Choroid plexus epithelial cell (primary cell): ENCODE results near the gene TMTC4.
A peak's percentile ranks its signal among the peaks of the same experiment; 100 is the strongest.
"Not testable (repeated sequence)": the region's sequence is repeated elsewhere in the genome, so short reads cannot be mapped to it uniquely, and the experiment has no call there.

Experiments used
- DNase-seq: peaks from one replicate; pipeline ENCODE4 v3.0.0-alpha.2; 2010; ENCODE audit warnings: low read depth
- H3K4me3 ChIP-seq: 2 replicates; pipeline ENCODE4 v1.5.1; 2011; ENCODE audit warnings: low read depth, mild to moderate bottlenecking, control low read depth, low read length, moderate library complexity
- TF ChIP-seq, protein P1 (sequence below): conservative IDR thresholded peaks from 2 replicates; pipeline ENCODE4 v1.5.1; 2011; ENCODE audit warnings: low read depth, mild to moderate bottlenecking, control low read depth, inconsistent platforms, low read length, moderate library complexity

The TMTC4 gene

DNA sequence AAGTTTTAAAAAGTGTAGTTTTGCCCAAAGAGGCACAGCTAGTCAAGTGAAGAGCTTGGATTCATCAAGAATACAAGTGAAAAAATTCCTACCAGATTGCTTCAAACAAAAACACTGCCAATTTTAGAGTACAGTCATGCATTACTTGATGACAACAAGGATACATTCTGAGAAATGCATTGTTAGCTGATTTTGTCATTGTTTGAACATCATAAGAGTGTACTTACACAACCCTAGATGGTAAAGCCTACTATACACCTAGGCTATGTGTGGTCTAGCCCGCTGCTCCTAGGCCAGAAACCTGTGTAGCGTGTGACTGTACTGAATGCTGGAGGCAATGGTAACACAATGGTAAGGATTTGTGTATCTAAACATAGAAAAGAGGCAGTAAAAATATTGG lies 41.1 kb downstream of the TMTC4 start:
- TF ChIP-seq, protein P1, sequence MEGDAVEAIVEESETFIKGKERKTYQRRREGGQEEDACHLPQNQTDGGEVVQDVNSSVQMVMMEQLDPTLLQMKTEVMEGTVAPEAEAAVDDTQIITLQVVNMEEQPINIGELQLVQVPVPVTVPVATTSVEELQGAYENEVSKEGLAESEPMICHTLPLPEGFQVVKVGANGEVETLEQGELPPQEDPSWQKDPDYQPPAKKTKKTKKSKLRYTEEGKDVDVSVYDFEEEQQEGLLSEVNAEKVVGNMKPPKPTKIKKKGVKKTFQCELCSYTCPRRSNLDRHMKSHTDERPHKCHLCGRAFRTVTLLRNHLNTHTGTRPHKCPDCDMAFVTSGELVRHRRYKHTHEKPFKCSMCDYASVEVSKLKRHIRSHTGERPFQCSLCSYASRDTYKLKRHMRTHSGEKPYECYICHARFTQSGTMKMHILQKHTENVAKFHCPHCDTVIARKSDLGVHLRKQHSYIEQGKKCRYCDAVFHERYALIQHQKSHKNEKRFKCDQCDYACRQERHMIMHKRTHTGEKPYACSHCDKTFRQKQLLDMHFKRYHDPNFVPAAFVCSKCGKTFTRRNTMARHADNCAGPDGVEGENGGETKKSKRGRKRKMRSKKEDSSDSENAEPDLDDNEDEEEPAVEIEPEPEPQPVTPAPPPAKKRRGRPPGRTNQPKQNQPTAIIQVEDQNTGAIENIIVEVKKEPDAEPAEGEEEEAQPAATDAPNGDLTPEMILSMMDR = no peak
- H3K4me3 ChIP-seq = no peak overlapping the region
- DNase-seq = peak; percentile 74

DNA sequence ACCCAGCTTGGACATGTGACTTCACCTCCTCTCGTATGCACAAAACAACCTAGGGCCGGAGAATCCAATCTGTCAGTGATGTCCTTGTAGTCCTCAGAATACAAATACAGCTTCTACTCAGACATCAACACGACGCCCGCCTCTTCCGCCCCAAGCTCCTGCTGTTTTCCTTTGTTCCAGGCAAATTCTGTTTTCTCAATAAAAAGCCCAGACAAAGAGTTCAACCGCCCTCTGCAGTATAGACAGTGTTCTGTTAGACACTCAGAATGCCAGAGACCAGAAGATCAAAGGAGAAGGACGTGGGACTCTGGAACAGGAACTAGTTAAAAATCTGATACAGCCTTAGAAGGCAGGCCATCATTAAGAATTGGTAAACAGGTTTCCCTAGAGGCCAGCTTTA lies 44.0 kb downstream of the TMTC4 start:
- DNase-seq = peak; percentile 22
- H3K4me3 ChIP-seq = no peak overlapping the region
- TF ChIP-seq, protein P1 = peak; percentile 18

DNA sequence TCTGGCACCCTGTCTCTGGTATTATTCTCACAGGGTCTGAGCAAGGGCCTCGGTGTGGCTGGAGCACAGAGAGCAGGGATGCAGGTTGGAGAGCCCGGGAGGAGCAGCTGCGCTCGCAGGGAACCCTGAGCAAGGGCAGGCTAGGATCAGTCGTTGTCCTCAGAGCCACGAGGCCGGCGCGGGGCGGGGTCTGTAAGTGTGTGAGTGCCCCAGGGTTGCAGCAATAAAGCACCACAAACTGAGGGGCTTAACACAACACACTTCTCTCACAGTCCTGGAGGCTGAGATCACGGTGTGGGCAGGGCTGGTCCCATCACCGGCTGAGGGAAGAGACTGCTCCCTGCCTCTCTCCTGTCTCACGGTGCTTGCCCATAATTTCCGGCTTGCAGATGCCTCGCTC lies 47.5 kb downstream of the TMTC4 start:
- TF ChIP-seq, protein P1 = no peak
- no peak overlapping the region for H3K4me3 ChIP-seq
- no peak for DNase-seq

DNA sequence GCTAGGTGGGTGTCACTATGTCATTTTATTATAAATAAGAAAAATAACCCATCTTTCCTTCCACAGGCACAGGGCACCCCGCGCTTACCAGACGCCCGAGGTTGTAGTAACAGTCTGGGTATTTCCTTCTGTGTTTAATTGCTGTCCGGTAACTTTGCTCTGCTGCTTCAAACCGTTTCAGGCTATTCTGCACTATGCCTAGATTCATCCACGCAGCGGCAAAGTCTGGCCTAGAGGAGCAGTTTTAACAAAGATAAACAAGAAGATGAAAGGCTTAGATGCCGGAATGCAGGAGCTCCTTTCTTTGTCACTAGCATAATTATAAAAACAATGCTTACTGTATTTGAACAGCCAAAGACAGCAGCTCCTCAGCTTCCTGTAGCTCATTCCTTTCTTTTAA lies 49.1 kb downstream of the TMTC4 start:
- TF ChIP-seq, protein P1 = no peak
- no peak for DNase-seq
- no peak overlapping the region for H3K4me3 ChIP-seq

DNA sequence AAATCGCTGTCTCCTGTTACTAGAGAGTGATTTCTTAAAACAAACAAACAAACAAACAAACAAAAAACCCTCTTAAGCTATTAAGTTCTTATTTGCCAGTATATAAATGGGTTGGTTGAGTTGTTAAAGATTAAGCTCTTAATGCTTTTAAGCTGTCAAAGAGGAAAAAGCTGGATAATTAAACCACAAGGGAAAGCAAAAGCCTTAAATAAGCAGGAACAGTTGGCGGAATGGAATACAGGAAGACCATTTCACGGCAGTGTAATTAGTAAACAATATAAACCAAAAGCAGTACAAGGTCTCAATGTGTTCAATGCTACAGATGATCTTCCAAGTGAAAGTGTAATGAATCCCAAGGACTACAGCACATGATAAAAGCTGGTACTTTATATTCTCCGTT lies 53.8 kb downstream of the TMTC4 start:
- no peak overlapping the region for H3K4me3 ChIP-seq
- DNase-seq = no peak
- TF ChIP-seq, protein P1 = no peak

DNA sequence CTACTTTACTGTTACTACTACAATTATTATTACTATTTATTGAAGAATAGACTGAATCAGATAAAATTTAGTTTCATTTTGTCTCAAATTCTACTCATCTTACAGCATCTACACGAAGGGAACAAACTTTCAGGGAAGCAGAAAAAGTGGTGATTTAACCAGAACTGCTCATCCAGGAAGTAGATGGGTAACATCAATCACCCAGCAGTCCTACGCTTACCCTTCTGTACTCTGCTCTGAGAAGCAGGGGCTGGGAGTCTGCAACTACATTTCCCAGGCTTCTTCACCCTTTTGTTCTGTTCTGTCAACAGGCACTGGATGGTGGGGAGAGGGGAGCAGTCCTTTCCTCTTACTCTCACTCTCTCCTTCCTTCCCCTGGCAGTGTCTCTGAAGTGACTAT lies 54.7 kb downstream of the TMTC4 start:
- no peak for DNase-seq
- H3K4me3 ChIP-seq = no peak overlapping the region
- TF ChIP-seq, protein P1 = no peak

DNA sequence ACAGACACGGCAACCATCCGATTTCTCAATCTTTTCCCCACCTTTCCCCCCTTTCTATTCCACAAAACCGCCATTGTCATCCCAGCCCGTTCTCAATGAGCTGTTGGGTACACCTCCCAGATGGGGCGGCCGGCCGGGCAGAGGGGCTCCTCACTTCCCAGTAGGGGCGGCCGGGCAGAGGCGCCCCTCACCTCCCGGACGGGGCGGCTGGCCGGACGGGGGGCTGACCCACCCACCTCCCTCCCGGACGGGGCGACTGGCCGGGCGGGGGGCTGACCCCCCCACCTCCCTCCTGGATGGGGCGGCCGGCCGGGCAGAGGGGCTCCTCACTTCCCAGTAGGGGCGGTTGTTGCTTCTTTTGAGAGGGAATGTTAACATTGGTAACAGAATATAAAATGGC lies 55.7 kb downstream of the TMTC4 start:
- not testable (repeated sequence) for DNase-seq, H3K4me3 ChIP-seq

DNA sequence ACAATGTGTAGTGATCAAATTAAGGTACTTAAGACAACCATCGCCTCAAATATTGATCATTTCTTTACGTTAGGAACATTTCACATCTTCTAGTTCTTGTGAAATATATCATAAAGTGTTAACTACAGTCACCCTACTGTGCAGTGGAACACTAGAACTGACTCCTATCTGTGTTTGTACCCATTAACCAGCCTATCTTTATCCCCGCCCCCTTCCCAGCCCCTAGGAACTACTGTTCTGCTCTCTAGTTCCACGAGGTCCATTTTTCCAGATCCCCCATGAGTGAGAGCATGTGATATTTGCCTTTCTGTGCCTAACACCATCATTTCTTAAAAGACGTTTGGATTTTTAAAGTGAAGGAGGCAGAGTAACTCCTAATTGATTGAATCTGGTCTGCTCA lies 61.6 kb downstream of the TMTC4 start:
- TF ChIP-seq, protein P1 = no peak
- no peak overlapping the region for H3K4me3 ChIP-seq
- DNase-seq = no peak
